Measurements from ENCODE around the gene KLK15. TPM values are rescaled to one million over a fixed set of nuclear protein-coding genes. Genes with fewer than 3 reads are reported as not detected.
"Not testable (repeated sequence)": the region's sequence is repeated elsewhere in the genome, so short reads cannot be mapped to it uniquely, and the experiment has no call there.

Gene KLK15
- total RNA-seq, 2 donors from 2014 or later = not detected

DNA sequence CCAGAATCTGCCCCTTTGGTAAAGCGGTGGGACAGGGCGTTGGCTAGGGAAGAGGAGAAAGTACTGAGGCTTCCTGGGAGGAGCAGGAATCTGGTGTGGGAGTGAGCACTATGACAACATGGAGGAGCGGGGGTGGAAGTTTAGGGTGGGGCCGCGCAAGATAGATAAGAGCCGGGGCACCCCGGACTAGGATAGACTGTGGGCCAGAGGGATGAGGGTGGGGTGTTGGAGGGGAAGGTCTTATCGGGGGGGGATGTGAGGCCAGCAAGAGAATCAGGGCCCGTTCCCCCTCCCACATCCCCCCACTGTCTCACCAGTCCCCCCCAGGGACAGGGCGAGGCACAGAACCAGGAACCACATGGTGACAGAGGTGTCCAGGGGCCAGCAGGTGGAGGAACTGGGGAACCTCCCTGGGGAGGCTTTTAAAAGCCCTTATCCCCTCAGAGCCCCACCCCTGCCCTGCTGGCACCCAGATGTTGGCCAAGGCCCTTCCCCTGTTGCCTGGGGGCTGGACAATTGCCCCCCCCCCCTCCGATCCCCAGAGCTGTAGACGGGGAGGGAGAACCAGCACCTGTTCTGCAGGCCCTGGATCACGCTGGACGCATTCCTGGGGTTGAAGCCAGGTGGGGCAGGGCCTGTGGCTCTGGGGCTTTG lies 9.9 kb downstream of the KLK15 start, which contains the start of gene KLK1:
KLK1 (minus strand) TSS at position 399 of the 654 bp plus-strand sequence; CDS start at position 360, 39 bp downstream.
- DNase-seq (ENCODE audit: low spot score) = no peak

DNA sequence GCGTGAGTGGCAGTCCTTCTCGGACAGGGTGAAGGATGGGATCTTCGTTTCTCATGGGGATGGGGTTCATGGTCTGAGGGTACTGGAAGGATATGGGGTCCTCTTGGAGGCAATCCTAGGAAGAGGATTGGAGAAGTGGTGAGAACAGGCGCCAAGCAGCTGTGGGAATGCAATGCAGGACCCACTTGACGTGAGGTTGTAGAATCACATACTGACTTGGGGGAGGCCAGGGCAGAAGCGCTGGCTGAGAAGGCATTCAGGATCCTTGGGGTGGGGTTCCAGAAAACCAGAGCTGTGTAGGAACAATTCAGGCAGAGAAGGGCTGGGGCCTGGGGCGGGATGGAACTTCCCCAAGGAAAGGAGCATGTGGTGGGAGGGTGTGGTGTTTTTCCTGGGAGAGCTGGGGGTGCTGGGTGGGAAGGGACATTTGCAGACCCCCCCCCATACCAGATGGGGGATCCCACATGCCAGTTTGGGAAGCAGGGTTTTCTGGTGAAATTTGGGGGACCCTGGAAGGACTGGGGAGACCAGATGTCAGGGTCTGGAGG lies 10.6 kb downstream of the KLK15 start:
- intact Hi-C loops (cut with DNase I) = no loop called here
- DNase-seq (ENCODE audit: low spot score) = no peak

More for the DNA sequence above, 9.9 kb downstream of the KLK15 start, which contains the start of gene KLK1:
- intact Hi-C loops (cut with DNase I) = no loop called here

DNA sequence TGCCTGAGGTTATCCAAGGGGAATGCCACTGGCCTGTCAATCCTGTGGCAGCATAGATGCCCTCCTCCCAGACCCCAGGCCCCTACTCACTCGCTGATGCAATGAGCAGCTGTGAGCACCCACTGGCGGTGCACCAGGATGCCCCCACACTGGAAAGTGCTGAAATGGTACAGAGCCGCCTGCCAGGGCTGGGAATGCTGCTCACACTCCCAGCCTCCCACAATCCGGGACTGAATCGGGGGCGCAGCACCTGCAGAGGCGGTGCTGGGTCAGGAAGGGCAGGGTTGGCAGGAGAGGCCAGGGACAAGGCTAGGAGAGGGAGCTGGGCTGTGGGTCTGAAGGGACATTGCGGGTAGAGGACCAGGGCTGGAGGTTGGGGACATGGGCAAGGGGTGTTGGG lies 11.8 kb downstream of the KLK15 start:
- intact Hi-C loops (cut with DNase I) = no loop called here
- no peak for DNase-seq (ENCODE audit: low spot score)

DNA sequence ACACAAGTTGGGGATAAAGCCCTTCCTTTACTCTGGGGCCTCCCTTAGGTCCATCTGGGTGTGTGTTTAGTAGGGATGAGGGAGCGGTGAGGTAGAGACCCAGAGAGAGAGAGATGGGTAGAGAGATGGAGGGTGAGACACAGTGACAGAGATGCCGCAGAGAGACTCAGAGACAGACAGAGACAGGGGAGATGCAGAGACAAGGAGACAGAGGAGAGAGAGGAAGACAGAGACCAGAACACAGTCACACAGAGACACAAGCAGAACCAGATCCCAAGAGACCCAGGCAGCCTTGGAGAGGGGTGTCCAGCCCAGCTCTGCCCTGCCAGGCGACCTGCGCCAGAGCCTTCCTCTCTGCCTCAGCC lies 12.1 kb downstream of the KLK15 start:
- intact Hi-C loops (cut with DNase I) = no loop called here
- DNase-seq (ENCODE audit: low spot score) = no peak

DNA sequence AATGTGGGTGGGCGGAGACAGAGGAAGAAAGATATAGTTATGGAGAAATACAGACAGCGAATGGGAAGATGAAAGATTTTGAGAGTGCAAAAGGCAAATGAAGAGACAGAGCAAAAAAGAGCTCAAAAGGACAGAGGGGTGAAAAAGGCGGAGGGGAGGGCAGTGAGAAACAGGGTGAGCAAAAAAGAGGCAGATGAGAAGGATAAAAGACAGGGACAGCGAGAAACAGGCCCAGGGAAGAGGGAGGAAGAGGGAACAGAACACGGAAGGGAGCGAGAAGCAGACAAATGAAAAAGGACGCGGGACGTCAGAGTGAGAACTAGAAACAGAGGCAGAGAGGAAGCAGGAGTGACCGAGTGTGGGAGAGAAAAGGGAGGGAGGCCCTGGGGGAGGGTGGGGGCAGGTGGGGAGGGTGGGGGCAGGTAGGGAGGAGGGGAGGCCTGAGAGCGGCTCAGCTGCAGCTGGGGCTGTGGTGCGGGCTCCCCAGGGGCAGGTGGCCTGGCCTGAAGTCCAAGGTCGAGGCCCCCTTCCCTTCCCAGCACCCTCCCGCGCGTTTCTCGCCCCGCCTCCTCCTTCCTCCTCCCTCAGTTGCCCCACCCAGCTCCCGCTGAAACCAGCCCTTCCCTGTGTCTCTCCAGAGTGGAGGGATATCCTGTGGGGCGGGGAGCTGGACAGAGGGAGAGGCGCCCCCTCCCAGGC lies 12.7 kb downstream of the KLK15 start:
- no peak for DNase-seq (ENCODE audit: low spot score)
- intact Hi-C loops (cut with DNase I) = no loop called here

DNA sequence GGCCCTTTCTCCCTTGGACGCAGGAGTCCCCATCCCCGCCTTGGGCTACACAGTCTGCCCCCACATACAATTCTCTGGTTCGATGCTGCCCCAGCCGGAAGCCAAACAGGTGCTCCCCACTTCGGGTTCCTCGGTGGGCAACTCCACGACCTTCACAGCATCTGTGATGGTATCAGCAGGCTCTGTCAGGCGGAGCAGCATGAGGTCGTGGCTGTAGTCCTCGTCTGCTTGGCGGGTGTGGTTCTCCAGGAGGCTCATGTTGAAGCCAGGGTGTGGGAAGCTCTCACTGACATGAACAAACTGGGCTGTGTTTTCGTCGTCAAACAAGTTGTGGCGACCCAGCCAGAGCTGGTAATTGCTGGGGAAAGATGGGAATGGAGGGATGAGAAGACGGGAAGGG lies 13.3 kb downstream of the KLK15 start:
- DNase-seq (ENCODE audit: low spot score) = no peak
- intact Hi-C loops (cut with DNase I) = no loop called here

DNA sequence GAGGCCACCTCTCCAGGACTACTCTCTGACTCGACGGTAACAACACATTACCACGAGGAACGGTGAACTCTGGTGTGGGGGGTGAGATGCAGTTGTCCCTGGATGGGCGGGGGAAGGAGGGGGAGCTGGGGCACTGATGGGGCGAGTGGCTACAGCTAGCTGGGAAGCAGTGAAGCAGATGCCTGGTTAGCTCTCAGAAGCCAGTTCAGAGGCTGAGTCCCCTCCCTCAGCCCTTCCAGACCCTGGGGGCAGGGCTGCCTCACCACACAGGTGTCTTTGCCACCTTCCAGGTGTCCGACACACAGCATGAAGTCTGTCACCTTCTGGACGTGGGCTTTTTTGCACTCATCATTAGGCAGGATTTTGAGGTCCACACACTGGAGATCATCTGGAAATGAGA lies 13.7 kb downstream of the KLK15 start:
- intact Hi-C loops (cut with DNase I) = no loop called here
- no peak for DNase-seq (ENCODE audit: low spot score)

DNA sequence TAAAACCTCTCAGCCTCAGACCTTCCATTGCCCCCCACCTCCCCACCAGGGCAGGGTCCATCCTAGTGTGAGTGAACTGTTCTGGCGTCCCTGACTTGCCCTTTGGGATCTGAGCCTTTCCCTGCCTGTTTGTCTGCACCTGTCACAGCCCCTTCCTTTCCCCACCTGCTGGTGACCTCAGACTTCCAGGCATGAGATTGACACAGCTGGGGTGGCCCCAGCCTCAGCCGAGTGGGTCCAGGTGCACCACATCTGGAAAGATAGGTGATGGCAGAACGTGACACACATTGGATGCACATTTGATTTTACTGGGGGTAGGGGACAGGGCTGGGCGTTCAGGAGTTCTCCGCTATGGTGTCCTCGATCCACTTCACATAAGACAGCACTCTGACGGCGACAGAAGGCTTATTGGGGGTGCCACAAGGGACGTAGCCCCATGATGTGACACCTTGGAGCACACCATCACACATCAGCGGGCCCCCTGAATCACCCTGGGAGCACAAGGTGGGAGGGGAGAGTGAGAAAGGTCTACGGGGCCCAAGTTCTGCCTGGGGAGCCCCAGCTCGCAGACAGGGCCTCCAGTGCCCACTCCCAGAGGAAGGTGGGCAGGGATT lies 14.4 kb downstream of the KLK15 start:
- intact Hi-C loops (cut with DNase I) = no loop called here
- no peak for DNase-seq (ENCODE audit: low spot score)

DNA sequence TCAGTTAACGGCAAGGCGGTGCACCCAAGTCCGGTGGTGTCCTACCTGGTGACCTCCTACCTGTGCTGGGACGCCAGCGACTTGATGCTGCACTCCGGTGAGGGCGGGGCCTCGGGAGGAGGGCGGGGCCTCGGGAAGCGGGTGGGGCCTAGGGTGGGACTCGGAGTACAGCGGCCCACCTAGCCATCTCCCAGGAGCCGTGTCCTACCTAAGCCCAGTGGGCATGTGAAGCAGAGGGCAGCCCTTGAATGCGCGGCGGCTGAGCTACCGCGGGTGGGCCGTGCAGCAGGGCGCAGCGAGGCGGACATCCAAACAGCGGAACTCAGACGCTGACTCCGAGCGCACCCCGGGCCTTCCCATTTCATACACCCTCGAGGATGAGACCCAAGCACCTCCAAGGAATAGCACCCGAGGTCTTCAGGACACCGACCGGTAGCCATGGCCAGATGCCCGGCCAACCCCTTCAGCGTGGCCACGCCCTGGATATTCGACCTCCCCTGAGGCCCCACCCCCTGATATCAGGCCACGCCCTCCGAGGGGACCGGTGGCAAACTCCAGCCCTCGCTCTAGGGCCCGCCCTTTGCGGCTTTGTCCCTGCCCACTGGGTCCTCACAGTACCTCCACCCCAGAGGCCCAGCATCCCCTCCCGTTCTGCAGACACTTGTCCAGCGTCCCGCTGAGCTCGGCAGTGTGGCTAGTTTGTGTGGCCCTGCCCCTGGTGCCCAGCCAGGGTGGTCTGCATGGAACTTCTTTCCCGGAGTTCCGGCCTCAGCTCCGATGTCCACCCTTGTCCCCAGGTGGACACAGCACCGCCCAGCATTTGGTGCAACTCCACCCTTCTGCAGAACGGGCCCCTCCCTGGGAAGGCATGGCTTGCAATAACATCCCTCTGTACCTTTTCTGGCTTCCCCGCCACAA lies 15.2 kb downstream of the KLK15 start:
- intact Hi-C loops (cut with DNase I) = no loop called here
- no peak for DNase-seq (ENCODE audit: low spot score)

DNA sequence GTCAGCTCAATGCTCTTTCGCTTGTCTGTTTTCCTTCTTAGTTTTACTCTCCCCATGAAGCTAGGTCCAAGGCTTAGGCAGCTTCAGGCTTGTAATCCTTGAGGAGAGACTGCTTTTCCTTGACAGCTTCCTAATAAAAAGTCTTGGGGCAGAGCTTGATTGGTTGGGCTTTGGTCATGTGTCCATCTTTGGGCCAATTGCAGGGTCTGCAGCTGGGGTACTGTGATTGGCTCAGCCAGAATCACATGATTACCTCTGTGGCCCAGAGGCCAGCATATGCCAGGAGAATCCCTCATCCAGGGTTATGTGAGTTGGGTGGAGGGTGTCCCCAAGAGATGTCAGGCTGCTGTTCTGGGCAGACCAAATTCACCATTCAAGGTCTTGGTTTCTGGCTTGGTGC lies 17.9 kb downstream of the KLK15 start:
- no peak for DNase-seq (ENCODE audit: low spot score)
- intact Hi-C loops (cut with DNase I) = no loop called here

DNA sequence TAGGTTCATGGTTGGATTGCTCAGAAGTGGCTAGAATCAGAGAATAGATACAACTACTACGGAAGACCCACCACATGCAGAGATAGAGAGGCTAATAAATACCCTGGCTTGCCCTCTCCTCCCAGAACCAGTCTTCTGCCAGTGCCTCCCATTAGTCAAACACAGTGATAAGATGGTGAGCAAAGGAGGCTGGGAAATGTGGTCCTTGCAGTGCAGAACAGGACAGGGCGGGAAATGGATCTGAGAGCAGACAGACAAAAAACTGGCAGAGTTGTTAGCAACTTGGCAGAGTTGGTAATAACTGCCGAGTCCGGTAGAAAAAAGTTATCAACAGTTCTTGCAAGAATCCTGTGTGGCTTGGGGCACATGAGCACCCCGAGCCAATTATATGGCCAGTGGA lies 18.5 kb downstream of the KLK15 start:
- intact Hi-C loops (cut with DNase I) = no loop called here
- DNase-seq (ENCODE audit: low spot score) = no peak

DNA sequence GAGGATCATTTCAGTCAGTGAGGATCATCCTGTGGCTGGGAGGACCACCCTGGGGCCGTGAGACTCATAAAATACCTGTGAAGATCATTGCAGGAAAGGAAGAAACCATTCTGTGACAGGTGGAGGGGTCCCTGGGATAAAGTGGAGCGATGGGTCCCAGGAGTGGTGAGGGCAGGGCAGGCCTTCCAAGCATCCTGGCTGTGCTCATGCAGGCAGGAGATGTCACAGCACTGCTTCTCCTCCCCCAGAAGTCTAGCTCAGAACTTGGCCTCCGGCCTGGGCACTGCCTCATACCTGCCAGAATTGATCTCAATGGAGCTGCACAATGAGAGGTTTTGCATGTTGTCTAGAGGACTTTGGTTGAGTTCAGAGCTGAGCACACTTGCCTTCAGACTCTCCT lies 20.9 kb downstream of the KLK15 start:
- intact Hi-C loops (cut with DNase I) = no loop called here
- no peak for DNase-seq (ENCODE audit: low spot score)

DNA sequence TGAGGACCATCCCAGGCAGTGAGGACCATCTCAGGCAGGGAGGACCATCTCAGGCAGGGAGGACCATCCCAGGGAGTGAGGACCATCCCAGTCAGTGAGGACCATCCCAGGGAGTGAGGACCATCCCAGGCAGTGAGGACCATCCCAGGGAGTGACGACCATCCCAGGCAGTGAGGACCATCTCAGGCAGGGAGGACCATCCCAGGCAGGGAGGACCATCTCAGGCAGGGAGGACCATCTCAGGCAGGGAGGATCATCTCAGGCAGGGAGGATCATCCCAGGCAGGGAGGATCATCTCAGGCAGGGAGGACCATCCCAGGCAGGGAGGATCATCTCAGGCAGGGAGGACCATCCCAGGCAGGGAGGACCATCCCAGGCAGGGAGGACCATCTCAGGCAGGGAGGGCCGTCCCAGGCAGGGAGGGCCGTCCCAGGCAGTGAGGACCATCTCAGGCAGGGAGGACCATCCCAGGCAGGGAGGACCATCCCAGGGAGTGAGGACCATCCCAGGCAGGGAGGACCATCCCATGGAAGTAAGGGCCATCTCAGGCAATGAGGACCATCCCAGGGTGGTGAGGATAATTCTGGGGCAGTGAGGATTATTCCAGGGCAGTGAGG lies 21.6 kb downstream of the KLK15 start:
- DNase-seq (ENCODE audit: low spot score); intact Hi-C loops (cut with DNase I): not testable (repeated sequence)

DNA sequence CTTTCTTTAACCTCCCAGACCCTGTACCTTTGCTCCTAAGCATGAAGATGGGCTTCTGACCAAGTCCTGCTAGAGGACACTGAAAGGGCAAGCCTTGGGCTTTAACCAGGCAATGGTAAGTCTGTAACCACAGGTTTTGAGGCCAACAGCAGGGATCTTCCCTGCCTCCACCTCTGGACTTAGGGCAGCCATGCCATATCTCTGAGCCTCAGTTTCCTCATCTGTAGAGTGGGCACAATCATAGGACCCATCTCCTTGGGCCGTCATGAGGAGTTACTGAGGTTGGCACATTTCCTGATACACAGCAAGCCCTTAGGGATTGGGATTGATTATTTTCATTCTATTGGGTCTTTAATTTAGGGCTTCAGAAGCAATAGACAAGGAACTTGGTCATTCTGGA lies 24.5 kb downstream of the KLK15 start:
- intact Hi-C loops (cut with DNase I) = no loop called here
- DNase-seq (ENCODE audit: low spot score) = no peak

DNA sequence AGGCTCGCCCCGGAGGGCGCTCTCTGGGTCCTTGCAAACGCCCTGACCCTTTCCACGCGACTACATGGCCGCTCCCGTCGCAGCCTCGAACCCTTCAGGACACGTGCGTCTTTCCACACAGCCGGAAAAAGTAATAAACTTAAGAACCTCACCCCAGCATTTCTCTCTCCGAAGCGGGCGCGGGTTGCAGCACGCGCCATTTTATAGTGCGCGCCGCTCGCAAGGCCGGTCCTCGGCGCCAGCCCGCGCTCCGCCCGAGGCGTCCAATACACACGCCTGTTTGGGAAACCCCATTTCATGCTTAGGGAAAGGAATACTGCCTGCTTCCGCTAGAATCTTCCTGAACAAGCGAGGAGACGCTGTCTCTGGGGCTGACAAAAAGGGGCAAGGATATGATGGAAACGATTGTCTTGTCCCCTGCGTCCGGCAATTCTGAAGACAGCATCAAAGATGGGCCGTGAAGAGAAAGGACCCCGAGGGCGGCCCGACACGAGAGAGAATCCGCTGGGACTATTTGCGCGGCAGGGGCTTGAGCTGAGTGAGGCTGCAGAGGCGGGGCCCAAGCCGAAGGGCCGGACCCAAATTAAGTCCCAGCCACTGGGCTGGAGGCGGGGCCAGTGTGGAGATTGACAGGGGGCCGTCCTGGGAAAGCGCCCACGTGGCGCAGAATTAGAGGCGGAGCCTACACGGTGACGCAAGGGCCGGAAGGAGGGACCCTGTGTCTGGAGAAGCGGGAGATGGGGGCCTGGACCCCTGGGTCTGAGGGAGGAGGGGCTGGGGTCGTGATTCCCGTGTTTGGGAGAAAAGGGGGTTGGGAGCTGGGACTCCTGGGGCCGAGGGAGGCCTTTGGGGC lies 28.7 kb downstream of the KLK15 start:
- intact Hi-C loops (cut with DNase I) = no loop called here
- DNase-seq (ENCODE audit: low spot score) = peak; percentile 100

DNA sequence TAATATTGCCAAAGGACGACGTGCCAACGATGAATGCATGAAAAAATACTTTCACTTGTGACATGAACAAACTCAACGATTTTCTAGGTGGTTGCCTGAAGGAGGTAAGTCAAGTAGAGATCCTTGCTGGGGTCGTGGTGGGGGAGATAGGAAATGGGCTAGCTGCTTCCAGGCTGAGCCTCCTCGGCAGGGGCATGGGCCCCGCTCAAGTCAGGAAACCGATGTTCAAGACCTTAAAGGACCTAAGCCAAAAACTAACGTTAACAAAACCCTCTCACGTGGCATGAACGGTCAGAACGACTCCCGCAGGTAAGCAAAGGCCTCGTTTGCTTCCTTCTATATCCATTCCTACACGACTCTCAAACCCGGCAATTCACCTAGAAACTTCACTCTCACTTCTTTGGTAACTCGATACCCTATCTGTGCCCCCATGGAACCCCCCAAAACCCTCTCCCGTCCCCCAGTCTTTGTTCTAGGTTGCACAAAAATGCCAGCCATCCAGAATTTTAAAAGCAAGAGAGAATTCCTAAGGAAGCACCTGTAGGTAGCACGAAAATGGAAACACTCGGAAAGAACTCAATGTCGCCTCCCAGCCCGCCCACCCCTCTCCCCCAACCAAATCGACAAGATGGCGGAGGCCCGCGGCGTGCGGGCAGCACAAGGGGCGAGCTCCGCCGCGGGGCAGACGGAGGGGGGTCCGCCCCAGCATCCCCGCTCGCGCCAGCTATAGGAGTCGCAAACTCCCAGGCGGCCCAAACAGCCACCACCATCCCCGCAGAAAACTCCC lies 29.5 kb downstream of the KLK15 start:
- DNase-seq (ENCODE audit: low spot score) = no peak
- intact Hi-C loops (cut with DNase I) = no loop called here

DNA sequence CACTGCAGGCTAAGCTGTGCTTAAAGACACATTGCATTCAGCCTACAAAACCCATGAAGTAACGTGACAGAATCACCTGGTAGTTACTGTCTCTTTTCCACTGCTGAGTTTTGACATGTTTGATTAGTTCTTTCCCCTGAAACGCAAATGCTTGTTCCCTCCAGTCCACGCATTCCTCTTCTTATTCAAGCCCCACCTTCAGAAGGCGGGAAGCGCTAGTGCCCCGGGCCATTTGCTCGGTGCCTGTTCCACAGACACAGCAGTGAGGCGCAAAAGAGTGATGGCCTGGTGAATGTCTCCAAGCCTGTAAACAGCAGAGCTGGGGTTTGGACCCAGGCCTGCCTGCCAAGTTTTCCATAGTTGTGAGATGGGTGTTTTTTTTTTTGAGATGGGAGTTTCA lies 32.3 kb downstream of the KLK15 start:
- intact Hi-C loops (cut with DNase I) = no loop called here
- no peak for DNase-seq (ENCODE audit: low spot score)

DNA sequence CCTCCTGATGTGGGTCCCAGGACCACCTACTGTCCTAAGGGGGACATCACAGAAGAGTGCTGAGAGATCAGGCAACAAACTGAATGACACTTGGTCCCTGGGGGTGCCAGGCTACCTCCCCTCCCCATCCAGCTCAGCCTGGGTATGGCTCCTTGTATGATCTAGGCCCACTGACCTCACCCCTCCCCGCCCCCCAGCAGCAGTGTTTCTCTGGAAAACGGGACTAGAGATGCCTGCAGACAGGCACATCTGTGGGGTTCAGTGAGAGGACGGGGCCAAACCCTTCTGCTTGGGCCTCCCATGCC lies 33.9 kb downstream of the KLK15 start:
- intact Hi-C loops (cut with DNase I) = no loop called here
- DNase-seq (ENCODE audit: low spot score) = no peak

All from posterior vena cava (tissue), 2 donors.